ENCODE results near the gene OSBP.

DNA sequence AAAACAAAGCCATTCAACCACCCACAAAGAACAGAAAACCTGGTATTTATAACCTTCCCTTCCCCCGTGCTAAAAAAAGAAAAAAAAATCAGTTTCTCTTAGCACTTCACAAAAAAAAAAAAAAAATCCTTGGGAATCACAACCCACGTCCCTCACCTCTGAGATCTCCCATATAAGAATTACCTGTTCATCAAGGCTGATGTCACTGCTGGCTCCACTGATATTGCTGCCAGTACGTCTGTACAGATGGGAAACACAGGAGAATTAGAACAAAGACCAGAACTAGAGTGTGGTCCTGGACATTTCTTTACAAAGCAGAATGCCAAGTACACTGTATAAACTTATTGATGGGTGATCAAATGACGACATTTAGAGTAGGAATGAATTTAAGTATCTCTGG, 14.9 kb downstream of the OSBP start:
- TF ChIP-seq, protein P1, sequence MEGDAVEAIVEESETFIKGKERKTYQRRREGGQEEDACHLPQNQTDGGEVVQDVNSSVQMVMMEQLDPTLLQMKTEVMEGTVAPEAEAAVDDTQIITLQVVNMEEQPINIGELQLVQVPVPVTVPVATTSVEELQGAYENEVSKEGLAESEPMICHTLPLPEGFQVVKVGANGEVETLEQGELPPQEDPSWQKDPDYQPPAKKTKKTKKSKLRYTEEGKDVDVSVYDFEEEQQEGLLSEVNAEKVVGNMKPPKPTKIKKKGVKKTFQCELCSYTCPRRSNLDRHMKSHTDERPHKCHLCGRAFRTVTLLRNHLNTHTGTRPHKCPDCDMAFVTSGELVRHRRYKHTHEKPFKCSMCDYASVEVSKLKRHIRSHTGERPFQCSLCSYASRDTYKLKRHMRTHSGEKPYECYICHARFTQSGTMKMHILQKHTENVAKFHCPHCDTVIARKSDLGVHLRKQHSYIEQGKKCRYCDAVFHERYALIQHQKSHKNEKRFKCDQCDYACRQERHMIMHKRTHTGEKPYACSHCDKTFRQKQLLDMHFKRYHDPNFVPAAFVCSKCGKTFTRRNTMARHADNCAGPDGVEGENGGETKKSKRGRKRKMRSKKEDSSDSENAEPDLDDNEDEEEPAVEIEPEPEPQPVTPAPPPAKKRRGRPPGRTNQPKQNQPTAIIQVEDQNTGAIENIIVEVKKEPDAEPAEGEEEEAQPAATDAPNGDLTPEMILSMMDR (IDR thresholded peaks at IDR 0.05; ENCODE audit: borderline replicate concordance, extremely low read depth, low read length, poor library complexity, severe bottlenecking) = no peak
- TF ChIP-seq EZH2 (IDR thresholded peaks at IDR 0.05; ENCODE audit: borderline replicate concordance, low read depth, low read length, severe bottlenecking) = no peak

Data from DND-41 (cell line).